ENCODE results near the gene FBXW12.
"Not testable (repeated sequence)": the region's sequence is repeated elsewhere in the genome, so short reads cannot be mapped to it uniquely, and the experiment has no call there.

FBXW12 gene

GRCh38 chr3:48371651-48372376 lies at the start of gene FBXW12:
Gene FBXW12, plus strand, starts transcription at chr3:48372219. Its CDS starts 549 bp downstream, at chr3:48372768.
- DNase-seq: no peak

GRCh38 chr3:48331706-48332435 lies 40.1 kb upstream of the FBXW12 start:
- DNase-seq: not testable (repeated sequence)

DNA sequence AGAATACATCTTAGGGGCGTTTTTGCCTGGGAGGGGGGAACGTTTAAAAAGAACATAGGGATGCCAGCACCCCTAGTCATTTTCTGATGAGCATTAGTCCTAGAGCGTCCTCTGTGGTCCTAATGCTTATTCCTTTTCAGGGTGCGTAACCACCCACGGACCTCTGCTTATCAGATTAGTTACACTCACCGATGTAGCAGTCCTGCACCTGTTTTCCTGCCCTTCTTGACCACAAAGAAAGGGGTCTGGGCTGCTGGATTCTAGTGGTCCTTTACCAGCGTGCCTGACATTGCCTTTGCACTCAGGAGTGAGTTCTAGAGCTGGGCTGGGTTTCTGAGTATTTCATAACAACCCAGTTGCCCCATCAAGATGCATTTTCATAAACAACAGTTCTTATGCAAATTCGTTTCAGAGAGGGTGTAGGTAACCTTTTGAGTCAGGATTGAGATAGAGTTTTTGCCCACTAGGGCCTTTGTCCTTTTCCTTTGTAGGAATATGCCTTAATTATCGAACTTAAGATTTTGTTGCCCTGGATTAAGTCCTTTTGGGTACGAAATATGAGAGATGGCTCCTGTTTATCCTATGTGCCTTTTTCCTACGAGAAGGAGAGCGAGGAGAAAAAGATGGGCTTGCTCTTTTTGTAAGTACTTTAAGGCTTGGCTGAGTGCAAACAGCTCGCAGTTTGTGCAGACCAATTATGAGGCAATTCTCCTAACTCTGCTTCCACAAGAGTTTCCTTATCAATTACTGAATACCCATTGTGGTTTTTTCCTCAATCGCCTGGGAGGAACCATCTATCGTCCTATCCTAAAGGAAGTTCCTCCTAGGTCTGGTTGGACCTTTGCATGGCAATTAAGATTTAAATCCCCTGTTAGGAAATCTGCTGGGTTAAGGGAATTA lies 38.4 kb upstream of the FBXW12 start, which contains the start of gene SPINK8:
TSS of gene SPINK8 (minus strand) at position 316 of the 900 bp plus-strand sequence. CDS start 5,320 bp downstream, outside the sequence.
- DNase-seq: not testable (repeated sequence)

DNA sequence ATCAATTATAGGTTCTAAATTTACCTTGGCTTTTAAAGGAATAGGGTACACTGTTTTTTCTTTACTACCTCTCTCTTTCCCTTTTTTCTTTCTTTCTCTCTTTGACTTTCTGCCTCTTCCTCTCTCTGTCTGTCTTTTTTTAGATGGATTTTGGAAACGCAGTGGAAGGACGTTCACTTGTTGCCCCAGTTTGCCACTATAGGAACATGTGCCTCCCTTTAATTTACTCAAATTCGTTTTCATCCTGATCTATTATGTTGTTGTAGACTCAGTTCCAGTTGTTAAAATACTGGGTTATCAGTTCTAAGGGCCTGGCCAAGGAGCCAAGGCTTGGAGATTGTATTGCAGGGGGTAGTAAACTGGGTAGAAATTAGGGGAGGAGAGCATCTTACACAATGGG lies 37.4 kb upstream of the FBXW12 start:
- no peak for DNase-seq

- DNase-seq: not testable (repeated sequence)
Measured at GRCh38 chr3:48335286-48335685, 36.7 kb upstream of the FBXW12 start.

DNA sequence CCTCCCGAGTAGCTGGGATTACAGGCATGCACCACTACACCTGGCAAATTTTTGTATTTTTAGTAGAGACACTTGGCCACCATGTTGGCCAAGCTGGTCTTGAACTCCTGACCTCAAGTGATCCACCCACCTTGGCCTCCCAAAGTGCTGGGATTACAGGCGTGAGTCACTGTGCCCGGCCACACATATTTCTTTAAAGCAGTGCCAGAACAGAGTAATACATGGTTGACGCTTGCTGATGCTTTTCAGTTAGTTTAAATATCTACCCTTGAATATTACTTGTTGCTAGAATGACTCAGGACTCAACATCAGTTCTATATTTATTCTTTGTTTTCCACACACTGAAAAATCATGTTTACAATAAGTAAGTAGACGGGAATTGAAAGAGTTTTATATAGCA lies 34.5 kb upstream of the FBXW12 start:
- DNase-seq: not testable (repeated sequence)

GRCh38 chr3:48338635-48339034 lies 33.4 kb upstream of the FBXW12 start:
- DNase-seq: no peak

GRCh38 chr3:48343432-48343831 lies 28.6 kb upstream of the FBXW12 start:
- DNase-seq: no peak

DNA sequence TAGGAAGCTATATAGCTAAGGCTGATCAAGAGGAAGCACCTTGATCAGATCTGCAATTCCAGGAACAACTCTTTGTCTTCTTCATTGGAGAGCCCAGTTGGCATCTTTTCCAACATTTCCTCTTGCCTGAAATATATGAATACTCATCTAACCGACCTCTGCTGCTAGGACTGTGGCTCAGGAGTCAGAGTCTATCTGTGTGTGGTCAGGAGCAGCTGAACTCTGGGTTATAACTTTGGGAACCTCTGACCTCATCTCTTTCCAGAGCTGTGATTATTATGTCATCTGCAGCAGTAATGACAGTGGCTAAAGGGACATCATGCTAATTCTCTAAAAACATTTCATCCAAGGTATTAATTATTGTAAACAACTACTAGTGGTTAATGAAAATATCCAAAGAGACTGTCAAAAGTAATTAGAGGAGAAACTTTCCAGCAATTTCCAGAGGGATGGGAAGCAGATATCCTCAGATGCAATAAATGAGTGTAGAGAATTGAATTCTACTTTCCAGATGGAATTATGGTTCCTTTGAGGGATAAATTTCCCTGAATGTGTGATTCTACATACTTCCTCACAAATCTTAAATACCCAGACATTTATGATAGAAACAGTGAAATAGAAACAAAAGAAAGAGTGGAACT lies 27.0 kb upstream of the FBXW12 start:
- DNase-seq: no peak

DNA sequence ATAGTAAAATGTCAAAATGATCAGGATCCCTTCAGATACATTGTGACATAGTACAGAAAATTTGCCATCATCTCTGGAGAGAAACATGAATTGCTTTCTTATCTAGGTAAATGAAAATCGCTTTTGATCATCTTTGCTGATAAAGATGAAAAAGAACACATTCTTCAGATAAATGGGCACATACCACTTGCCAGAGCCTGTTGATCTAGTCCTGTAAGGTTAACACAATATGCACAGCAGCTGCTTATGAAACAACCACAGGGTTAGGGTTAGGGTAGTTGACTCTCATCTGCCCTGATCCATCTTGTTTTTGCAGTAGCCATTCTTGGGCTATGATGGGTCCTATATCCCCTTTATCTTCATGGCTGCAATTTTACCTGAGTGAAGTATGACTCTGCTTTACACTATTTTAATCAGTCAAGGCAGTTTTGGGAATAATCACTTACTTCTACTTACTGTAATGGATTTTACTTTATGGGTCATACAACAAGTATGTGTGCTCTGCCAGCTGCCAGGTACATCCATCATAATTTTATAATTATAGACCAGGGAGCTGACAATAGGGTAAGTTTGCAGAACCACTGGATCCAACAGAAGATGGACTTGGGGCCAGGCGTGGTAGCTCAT lies 26.0 kb upstream of the FBXW12 start:
- DNase-seq: no peak

DNA sequence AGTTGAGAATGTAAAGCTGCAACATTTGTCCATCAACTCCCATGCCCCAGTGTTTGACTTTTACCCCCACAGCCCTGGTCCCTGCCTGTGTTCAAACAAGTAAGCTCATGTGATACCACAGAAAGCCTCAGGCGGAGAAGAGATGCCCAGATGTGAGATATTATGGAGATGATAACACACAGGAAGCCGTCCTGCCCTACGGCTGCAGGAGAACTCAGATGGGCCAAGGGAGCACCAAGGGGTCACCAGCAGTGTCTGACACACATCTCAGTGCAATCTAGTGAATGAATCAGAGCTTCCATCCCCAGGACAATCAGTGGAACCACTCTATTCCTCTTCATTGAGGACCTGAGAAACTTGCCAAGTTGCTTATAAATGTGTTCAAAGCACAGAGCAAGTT lies 24.5 kb upstream of the FBXW12 start:
- no peak for DNase-seq

GRCh38 chr3:48352546-48352945 lies 19.5 kb upstream of the FBXW12 start:
- no peak for DNase-seq

DNA sequence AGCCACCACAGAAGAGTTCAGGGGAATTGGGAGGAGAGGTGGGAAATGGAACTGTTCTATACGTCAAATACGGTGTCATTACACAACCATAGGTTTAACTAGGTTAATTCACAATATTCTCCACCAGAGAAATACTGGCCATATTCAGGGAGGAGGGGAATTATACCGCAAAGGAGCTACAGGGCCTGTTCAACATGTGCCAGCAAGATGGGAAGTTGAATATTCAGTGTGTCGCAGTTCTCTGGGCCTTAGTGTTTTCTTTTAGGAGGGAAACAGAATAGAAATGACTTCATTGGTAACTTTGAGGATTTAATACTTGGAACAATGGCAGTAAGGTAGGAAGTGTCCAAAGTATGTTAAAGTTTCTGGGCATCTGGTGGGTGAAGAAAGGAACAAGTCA lies 18.0 kb upstream of the FBXW12 start:
- DNase-seq: no peak

DNA sequence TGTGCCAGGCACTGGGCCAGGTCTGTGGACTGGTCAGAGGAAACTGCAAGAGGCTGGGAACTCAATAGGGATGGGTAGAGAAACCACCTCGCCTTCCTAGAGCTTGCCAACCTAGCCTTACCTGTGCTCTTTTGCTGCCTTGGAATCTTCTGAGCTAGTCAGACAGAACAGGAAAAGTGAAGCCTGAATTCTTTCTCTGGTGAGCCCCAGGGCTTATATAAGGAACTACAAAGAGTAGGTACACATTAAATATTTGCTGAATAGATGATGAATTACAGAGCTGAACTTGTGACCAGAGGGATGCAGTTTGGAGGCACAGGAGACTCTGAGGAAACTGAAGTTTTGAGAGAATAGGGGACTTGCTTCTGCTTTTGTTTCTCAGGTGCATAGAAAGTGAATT lies 15.6 kb upstream of the FBXW12 start:
- DNase-seq: no peak

GRCh38 chr3:48361928-48362327 lies 10.1 kb upstream of the FBXW12 start:
- DNase-seq: no peak

- DNase-seq: no peak
Measured at GRCh38 chr3:48364840-48365239, 7.2 kb upstream of the FBXW12 start.

GRCh38 chr3:48367201-48367600 lies 4.8 kb upstream of the FBXW12 start:
- DNase-seq: no peak

- no peak for DNase-seq
Measured at GRCh38 chr3:48369693-48370332, 2.2 kb upstream of the FBXW12 start.

DNA sequence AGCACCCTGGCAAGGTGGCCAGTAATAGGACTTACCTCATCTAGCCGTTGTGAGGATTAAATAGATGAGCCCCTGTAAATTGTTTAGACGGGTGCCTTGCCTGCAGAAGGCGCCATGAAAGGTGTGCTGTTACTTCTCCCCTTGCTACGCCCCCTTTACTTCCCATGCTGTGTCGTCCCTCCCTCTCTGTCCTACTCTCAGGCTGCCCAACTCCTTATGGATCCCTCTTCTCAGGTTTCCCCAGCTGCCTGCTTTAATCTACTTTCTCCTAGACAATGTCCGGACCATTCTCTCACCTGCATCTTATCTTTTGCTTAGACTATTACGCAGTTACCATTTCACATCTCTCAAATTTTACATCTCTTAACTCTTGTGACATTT lies 1.7 kb upstream of the FBXW12 start:
- DNase-seq: no peak

GRCh38 chr3:48372377-48372770 lies 355 bp downstream of the FBXW12 start:
- DNase-seq: no peak

- no peak for DNase-seq
Measured at GRCh38 chr3:48372862-48373435, 930 bp downstream of the FBXW12 start.

All from CD4-positive, alpha-beta T cell treated with Interleukin-4 for 4 hours (primary cell).